Measurements from ENCODE around the gene SPIRE1. TPM values are rescaled to one million over a fixed set of nuclear protein-coding genes. Genes with fewer than 3 reads are reported as not detected.
"Not testable (repeated sequence)": the region's sequence is repeated elsewhere in the genome, so short reads cannot be mapped to it uniquely, and the experiment has no call there.

SPIRE1 gene
- total RNA-seq, 6 experiments from 2014 or later, result 22.2 to 33.7 (median 28.2) TPM

- no peaks in the 10 kb centered on the region for H3K27me3 Mint-ChIP-seq (ENCODE audit: insufficient read depth)
- peak; percentile 69 for DNase-seq
- peak overlapping the region; percentile 55 for H3K4me3 Mint-ChIP-seq
- peaks cover 11% of the 10 kb centered on the region for H3K36me3 Mint-ChIP-seq (ENCODE audit: low read depth)
- peak overlapping the region; percentile 90 for H3K27ac Mint-ChIP-seq
- TF ChIP-seq, protein P1, sequence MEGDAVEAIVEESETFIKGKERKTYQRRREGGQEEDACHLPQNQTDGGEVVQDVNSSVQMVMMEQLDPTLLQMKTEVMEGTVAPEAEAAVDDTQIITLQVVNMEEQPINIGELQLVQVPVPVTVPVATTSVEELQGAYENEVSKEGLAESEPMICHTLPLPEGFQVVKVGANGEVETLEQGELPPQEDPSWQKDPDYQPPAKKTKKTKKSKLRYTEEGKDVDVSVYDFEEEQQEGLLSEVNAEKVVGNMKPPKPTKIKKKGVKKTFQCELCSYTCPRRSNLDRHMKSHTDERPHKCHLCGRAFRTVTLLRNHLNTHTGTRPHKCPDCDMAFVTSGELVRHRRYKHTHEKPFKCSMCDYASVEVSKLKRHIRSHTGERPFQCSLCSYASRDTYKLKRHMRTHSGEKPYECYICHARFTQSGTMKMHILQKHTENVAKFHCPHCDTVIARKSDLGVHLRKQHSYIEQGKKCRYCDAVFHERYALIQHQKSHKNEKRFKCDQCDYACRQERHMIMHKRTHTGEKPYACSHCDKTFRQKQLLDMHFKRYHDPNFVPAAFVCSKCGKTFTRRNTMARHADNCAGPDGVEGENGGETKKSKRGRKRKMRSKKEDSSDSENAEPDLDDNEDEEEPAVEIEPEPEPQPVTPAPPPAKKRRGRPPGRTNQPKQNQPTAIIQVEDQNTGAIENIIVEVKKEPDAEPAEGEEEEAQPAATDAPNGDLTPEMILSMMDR (IDR thresholded peaks at IDR 0.05), result no peak
- H3K4me1 Mint-ChIP-seq (ENCODE audit: low read depth), result peaks cover 30% of the 10 kb centered on the region
- H3K9me3 Mint-ChIP-seq, result peaks cover 6% of the 10 kb centered on the region
These were observed 28.9 kb downstream of the SPIRE1 start for GRCh38 chr18:12628706-12629702.

DNA sequence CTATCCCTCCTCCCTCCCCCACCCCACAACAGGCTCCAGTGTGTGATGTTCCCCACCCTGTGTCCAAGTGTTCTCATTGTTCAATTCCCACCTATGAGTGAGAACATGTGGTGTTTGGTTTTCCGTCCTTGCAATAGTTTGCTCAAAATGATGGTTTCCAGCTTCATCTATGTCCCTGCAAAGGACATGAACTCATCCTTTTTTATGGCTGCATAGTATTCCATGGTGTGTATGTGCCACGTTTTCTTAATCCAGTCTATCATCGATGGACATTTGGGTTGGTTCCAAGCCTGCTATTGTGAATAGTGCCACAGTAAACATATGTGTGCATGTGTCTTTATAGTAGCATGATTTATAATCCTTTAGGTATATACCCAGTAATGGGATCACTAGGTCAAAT is 30.7 kb downstream of the SPIRE1 start:
- not testable (repeated sequence) for H3K9me3 Mint-ChIP-seq; H3K27ac Mint-ChIP-seq; H3K27me3 Mint-ChIP-seq (ENCODE audit: insufficient read depth)

GRCh38 chr18:12625241-12625640 is 32.7 kb downstream of the SPIRE1 start:
- no peak for DNase-seq
- no peak overlapping the region for H3K27ac Mint-ChIP-seq
- peaks cover 46% of the 10 kb centered on the region for H3K4me1 Mint-ChIP-seq (ENCODE audit: low read depth)
- H3K9me3 Mint-ChIP-seq, result peaks cover 6% of the 10 kb centered on the region
- TF ChIP-seq, protein P1 (IDR thresholded peaks at IDR 0.05), result no peak
- H3K36me3 Mint-ChIP-seq (ENCODE audit: low read depth), result peaks cover 21% of the 10 kb centered on the region
- no peak overlapping the region for H3K4me3 Mint-ChIP-seq
- H3K27me3 Mint-ChIP-seq (ENCODE audit: insufficient read depth), result no peaks in the 10 kb centered on the region

More for the DNA sequence above, 30.7 kb downstream of the SPIRE1 start:
- DNase-seq, H3K4me3 Mint-ChIP-seq: not testable (repeated sequence)
- H3K4me1 Mint-ChIP-seq (ENCODE audit: low read depth), result peaks cover 38% of the 10 kb centered on the region
- H3K36me3 Mint-ChIP-seq (ENCODE audit: low read depth), result peaks cover 15% of the 10 kb centered on the region

- Mint-ChIP-seq H3K27me3 (ENCODE audit: insufficient read depth) (no peaks in the 10 kb centered on the region), H3K4me3 (peak overlapping the region; percentile 48; the same call in 1 of the 2 replicates), H3K27ac (peak overlapping the region; percentile 97), H3K36me3 (ENCODE audit: low read depth) (peaks cover 15% of the 10 kb centered on the region), H3K4me1 (ENCODE audit: low read depth) (peaks cover 25% of the 10 kb centered on the region), H3K9me3 (no peaks in the 10 kb centered on the region)
- peak; percentile 86 for DNase-seq
- TF ChIP-seq, protein P1 (IDR thresholded peaks at IDR 0.05), result no peak
These were observed 36.1 kb downstream of the SPIRE1 start for GRCh38 chr18:12621742-12622306.

- Mint-ChIP-seq H3K9me3 (no peaks in the 10 kb centered on the region), H3K4me1 (ENCODE audit: low read depth) (peaks cover 19% of the 10 kb centered on the region), H3K27ac (peak overlapping the region; percentile 16; the same call in 1 of the 2 replicates), H3K36me3 (ENCODE audit: low read depth) (peaks cover 2% of the 10 kb centered on the region), H3K4me3 (no peak overlapping the region), H3K27me3 (ENCODE audit: insufficient read depth) (no peaks in the 10 kb centered on the region; the same call in 1 of the 2 replicates)
- DNase-seq, result no peak
- TF ChIP-seq, protein P1 (IDR thresholded peaks at IDR 0.05), result no peak
These were observed 42.2 kb downstream of the SPIRE1 start for GRCh38 chr18:12615748-12616147.
